Mesendoderm (in vitro differentiated cells): ENCODE measurements around the gene SLC23A1.

Source experiments
- DNase-seq: peaks from one replicate; pipeline ENCODE4 v3.0.0; 2013
- H2AK5ac ChIP-seq: 2 replicates; pipeline ENCODE4 v1.6.1; 2013; ENCODE audit warnings: low read length, inconsistent platforms
- H2BK120ac ChIP-seq: 2 replicates; pipeline ENCODE4 v1.6.1; 2013; ENCODE audit warnings: low read depth, mild to moderate bottlenecking, low read length, moderate library complexity, mixed read lengths
- H2BK15ac ChIP-seq: replicated peaks from 2 replicates; pipeline ENCODE4 v1.6.1; 2013; ENCODE audit warnings: low read depth, mild to moderate bottlenecking, moderate library complexity
- H2BK5ac ChIP-seq: 2 replicates; pipeline ENCODE4 v1.6.1; 2013; ENCODE audit warnings: low read length, inconsistent platforms
- H3K18ac ChIP-seq: 2 replicates; pipeline ENCODE4 v1.6.1; 2013; ENCODE audit warnings: mild to moderate bottlenecking, low read length, mixed read lengths
- H3K23ac ChIP-seq: one replicate; pipeline ENCODE4 v1.6.1; 2013; ENCODE audit warnings: low read length
- H3K27ac ChIP-seq: 2 replicates; pipeline ENCODE4 v1.5.1; 2013; ENCODE audit warnings: low read depth, mild to moderate bottlenecking, inconsistent platforms, low read length, moderate library complexity
- H3K27me3 ChIP-seq: 2 replicates; pipeline ENCODE4 v1.6.1; 2013; ENCODE audit warnings: low read length, control low read depth, mild to moderate bottlenecking, inconsistent platforms; ENCODE audit not compliant: insufficient read depth, poor library complexity
- H3K36me3 ChIP-seq: 2 replicates; pipeline ENCODE4 v1.6.1; 2013; ENCODE audit warnings: low read length, inconsistent platforms; ENCODE audit not compliant: control insufficient read depth, insufficient read depth
- H3K4ac ChIP-seq: one replicate; pipeline ENCODE4 v1.6.1; 2013; ENCODE audit warnings: low read depth, mild to moderate bottlenecking, low read length, moderate library complexity
- H3K4me1 ChIP-seq: 2 replicates; pipeline ENCODE4 v1.6.1; 2013; ENCODE audit warnings: low read depth, low read length, inconsistent platforms; ENCODE audit not compliant: control insufficient read depth
- H3K4me2 ChIP-seq: 2 replicates; pipeline ENCODE4 v1.6.1; 2013; ENCODE audit warnings: low read length
- H3K4me3 ChIP-seq: 2 replicates; pipeline ENCODE4 v1.5.1; 2013; ENCODE audit warnings: mild to moderate bottlenecking, low read length
- H3K56ac ChIP-seq: one replicate; pipeline ENCODE4 v1.6.1; 2013; ENCODE audit warnings: low read length
- H3K79me1 ChIP-seq: 2 replicates; pipeline ENCODE4 v1.6.1; 2013; ENCODE audit warnings: low read length, inconsistent platforms
- H3K79me2 ChIP-seq: 2 replicates; pipeline ENCODE4 v1.6.1; 2013; ENCODE audit warnings: mild to moderate bottlenecking, low read length; ENCODE audit not compliant: control insufficient read depth, insufficient read depth
- H3K9ac ChIP-seq: 2 replicates; pipeline ENCODE4 v1.6.1; 2013; ENCODE audit warnings: low read length, inconsistent platforms
- H4K5ac ChIP-seq: one replicate; pipeline ENCODE4 v1.6.1; 2013; ENCODE audit warnings: low read length
- H4K8ac ChIP-seq: one replicate; pipeline ENCODE4 v1.6.1; 2013; ENCODE audit warnings: low read depth, mild to moderate bottlenecking, control low read depth, low read length, moderate library complexity
- WGBS: extraction: QIAGEN DNeasy Blood & Tissue Kit; methylation state at CpG from one replicate; pipeline ENCODE4 v1.1.7; 2013; ENCODE audit warnings: low lambda C conversion rate, missing lambda C conversion rate; ENCODE audit not compliant: insufficient coverage; ENCODE audit errors: extremely low coverage; 5-methylcytosine and 5-hydroxymethylcytosine counted together

Gene SLC23A1

DNA sequence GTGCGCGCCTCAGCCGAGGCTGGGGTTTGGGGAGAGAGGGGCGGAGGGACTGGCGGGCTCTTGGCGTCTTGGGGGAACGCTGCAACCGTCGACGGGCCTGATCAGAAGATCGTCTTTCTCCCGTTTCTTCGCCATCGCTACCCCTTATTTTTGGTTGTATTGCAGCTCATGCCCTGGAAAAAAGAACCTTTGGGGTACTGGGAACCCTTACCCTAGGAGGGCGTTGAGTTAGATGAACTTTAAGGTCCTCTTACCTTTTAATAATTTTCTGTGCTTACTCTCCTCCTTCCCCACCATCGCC is 40.7 kb downstream of the SLC23A1 start:
- H4K8ac ChIP-seq, result no peak overlapping the region
- peak overlapping the region; percentile 92 for H3K9ac ChIP-seq
- H3K27ac ChIP-seq, result peak overlapping the region; percentile 37
- H3K4me2 ChIP-seq, result peak overlapping the region; percentile 74
- no peak overlapping the region for H3K23ac ChIP-seq
- peak overlapping the region; percentile 39 for H3K4ac ChIP-seq
- H3K18ac ChIP-seq, result no peak overlapping the region
- no CpG with 5 or more reads among the region's 16 CpGs for WGBS
- no peak for DNase-seq
- peak overlapping the region; percentile 99 for H3K56ac ChIP-seq
- no peaks in the 10 kb centered on the region for H3K36me3 ChIP-seq
- no peak overlapping the region for H2BK5ac ChIP-seq
- no peaks in the 10 kb centered on the region for H3K79me1 ChIP-seq
- no peak overlapping the region for H2BK120ac ChIP-seq
- H3K4me1 ChIP-seq, result peaks cover 4% of the 10 kb centered on the region
- no peak overlapping the region for H2AK5ac ChIP-seq
- no peaks in the 10 kb centered on the region for H3K27me3 ChIP-seq
- H2BK15ac ChIP-seq, result no peak overlapping the region
- peak overlapping the region; percentile 78 for H3K4me3 ChIP-seq
- H3K79me2 ChIP-seq, result peaks cover 49% of the 10 kb centered on the region
- H4K5ac ChIP-seq, result no peak overlapping the region

DNA sequence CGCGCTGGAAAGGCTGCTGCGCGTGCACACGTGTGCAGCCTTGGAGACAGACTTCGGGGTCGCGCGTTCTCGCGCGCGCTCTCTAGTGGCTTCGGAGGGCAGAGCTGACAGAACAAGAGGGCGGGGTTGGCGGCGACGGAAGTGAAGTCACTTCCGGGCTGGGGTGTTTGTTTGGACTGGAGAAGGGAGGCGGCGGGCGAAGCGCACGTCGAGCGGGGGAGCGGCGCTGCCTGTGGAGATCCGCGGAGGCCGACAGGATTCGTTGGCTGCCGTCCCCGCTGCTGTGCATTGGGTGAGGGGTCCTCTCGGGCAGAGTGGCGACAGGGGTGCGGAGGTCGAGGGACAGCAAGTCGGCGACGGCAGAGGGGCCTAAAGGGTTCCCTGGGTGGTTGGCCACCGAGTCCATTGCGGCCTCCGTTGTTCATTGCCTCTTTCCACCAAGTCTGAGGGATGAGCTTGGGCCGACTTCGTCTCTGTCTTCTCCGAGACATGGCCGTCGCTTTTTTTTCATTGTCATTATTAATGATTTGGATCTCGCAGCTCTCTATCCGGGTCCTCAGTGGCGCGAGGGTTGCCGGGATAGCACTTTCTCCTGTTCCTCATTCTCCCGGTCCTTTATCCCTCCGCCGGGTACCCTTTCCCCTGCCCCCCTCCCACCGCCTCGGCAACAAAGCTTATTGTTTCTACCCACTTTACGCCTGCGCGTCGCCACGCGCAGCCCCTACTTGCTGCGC is 41.2 kb downstream of the SLC23A1 start, which contains the start of gene PAIP2:
Gene PAIP2 (plus strand): TSS at position 166 of the 734 bp plus-strand sequence. CDS start 21,931 bp downstream, outside the sequence.
- Histone ChIP-seq H3K79me1 (no peaks in the 10 kb centered on the region), H3K27me3 (no peaks in the 10 kb centered on the region), H2BK15ac (no peak within 1 kb of the TSS), H3K79me2 (peaks cover 45% of the 10 kb centered on the region), H3K4ac (peak within 1 kb of the TSS; percentile 58), H3K4me2 (peak within 1 kb of the TSS; percentile 87), H4K8ac (no peak within 1 kb of the TSS), H3K56ac (peak within 1 kb of the TSS; percentile 99), H3K4me1 (peaks cover 4% of the 10 kb centered on the region), H3K23ac (no peak within 1 kb of the TSS), H3K36me3 (no peaks in the 10 kb centered on the region), H3K27ac (peak within 1 kb of the TSS; percentile 37), H2BK5ac (peak within 1 kb of the TSS; percentile 47), H2BK120ac (no peak within 1 kb of the TSS), H2AK5ac (peak within 1 kb of the TSS; percentile 32), H3K9ac (peak within 1 kb of the TSS; percentile 92), H3K18ac (peak within 1 kb of the TSS; percentile 6), H3K4me3 (peak within 1 kb of the TSS; percentile 78), H4K5ac (no peak within 1 kb of the TSS)
- DNase-seq, result peak; percentile 99
- WGBS, result no CpG with 5 or more reads among the region's 66 CpGs

DNA sequence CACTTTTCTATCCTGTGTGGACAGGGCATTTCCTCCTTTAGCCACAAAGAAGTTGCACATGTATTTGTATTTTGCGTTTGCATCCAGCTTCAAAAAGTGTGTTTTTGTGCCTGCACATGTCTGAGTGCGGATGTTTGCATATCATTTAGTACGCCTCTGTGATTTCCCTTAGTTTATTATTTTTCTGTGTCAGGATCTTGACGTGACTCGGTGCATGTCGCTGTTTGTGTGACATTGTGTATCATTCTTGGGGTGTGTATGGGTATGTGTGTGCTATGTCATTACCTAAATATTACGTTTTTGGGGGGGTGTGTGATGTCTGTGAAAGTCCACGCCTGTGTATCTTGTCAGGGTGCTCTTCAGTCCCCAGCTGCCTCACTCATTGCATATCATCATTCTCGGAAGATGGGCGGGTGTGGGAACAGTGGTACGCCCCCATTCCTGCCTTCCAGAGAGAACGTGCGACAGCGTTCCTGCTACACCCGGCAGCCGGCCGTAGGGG is 41.9 kb downstream of the SLC23A1 start:
- Histone ChIP-seq H3K18ac (no peak overlapping the region), H3K4me3 (no peak overlapping the region), H3K56ac (peak overlapping the region; percentile 89), H3K23ac (no peak overlapping the region), H3K79me2 (peaks cover 39% of the 10 kb centered on the region), H3K4me2 (peak overlapping the region; percentile 87), H3K36me3 (no peaks in the 10 kb centered on the region), H4K5ac (no peak overlapping the region), H3K79me1 (no peaks in the 10 kb centered on the region), H2BK15ac (no peak overlapping the region), H3K9ac (peak overlapping the region; percentile 73), H2AK5ac (no peak overlapping the region), H3K27ac (no peak overlapping the region), H3K4me1 (peaks cover 4% of the 10 kb centered on the region), H4K8ac (no peak overlapping the region), H2BK5ac (no peak overlapping the region), H2BK120ac (no peak overlapping the region), H3K27me3 (no peaks in the 10 kb centered on the region), H3K4ac (no peak overlapping the region)
- DNase-seq, result no peak
- no CpG with 5 or more reads among the region's 17 CpGs for WGBS

DNA sequence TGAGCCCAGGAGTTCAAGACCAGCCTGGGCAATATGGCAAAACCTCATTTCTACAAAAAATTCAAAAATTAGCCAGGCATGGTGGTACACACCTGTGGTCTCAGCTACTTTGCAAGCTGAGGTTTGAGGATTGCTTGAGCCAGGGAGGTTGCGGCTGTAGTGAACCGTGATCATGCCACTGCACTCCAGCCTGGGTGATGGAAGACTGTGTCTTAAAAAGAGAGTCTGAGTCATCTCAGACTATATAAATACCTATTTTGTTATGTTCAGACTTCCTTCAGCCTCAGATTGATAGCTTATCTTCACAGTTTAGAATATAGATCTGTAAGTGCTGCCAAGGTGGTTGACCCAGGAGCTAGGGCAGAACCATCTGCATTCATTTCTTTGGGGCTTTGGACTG is 43.0 kb downstream of the SLC23A1 start:
- no peak overlapping the region for H3K4me3 ChIP-seq
- no peak overlapping the region for H2AK5ac ChIP-seq
- no peaks in the 10 kb centered on the region for H3K79me1 ChIP-seq
- H3K36me3 ChIP-seq, result no peaks in the 10 kb centered on the region
- DNase-seq, result no peak
- H3K18ac ChIP-seq, result no peak overlapping the region
- no peak overlapping the region for H3K27ac ChIP-seq
- no peak overlapping the region for H2BK15ac ChIP-seq
- no peak overlapping the region for H4K5ac ChIP-seq
- no peak overlapping the region for H3K4me2 ChIP-seq
- no peak overlapping the region for H3K23ac ChIP-seq
- WGBS, result no CpG with 5 or more reads among the region's 2 CpGs
- H3K56ac ChIP-seq, result no peak overlapping the region
- H2BK5ac ChIP-seq, result no peak overlapping the region
- H4K8ac ChIP-seq, result no peak overlapping the region
- H2BK120ac ChIP-seq, result no peak overlapping the region
- H3K4me1 ChIP-seq, result peaks cover 4% of the 10 kb centered on the region
- H3K79me2 ChIP-seq, result peaks cover 30% of the 10 kb centered on the region
- no peak overlapping the region for H3K4ac ChIP-seq
- no peaks in the 10 kb centered on the region for H3K27me3 ChIP-seq
- H3K9ac ChIP-seq, result no peak overlapping the region

DNA sequence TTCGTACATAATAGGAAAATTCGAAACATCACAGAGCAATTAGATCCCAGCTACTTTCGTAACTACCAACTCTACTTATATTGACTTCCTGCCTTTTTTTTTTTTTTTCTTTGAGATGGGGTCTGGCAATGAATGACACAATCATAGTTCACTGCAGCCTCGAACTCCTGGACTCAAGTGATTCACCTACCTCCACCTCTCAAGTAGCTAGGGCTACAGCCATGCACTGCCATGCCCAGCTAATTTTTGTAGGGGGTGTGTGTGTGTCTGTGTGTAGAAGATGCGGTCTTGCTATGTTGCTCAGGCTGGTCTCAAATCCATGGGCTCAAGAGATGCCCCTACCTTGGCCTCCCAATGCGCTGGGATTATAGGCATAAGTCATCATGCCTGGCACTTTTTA is 47.3 kb downstream of the SLC23A1 start:
- Histone ChIP-seq H3K27me3 (no peaks in the 10 kb centered on the region), H2BK5ac (no peak overlapping the region), H3K36me3 (peaks cover 5% of the 10 kb centered on the region), H4K5ac (no peak overlapping the region), H3K27ac (no peak overlapping the region), H3K4me3 (no peak overlapping the region), H3K56ac (no peak overlapping the region), H3K79me2 (no peaks in the 10 kb centered on the region), H3K4ac (no peak overlapping the region), H3K9ac (no peak overlapping the region), H2BK15ac (no peak overlapping the region), H3K79me1 (no peaks in the 10 kb centered on the region), H2BK120ac (no peak overlapping the region), H2AK5ac (no peak overlapping the region), H4K8ac (no peak overlapping the region), H3K4me2 (no peak overlapping the region), H3K4me1 (no peaks in the 10 kb centered on the region), H3K18ac (no peak overlapping the region), H3K23ac (no peak overlapping the region)
- no CpG with 5 or more reads among the region's 6 CpGs for WGBS
- DNase-seq, result peak; percentile 15
